ENCODE data around the gene TTYH3.
A peak's percentile ranks its signal among the peaks of the same experiment; 100 is the strongest.
"Not testable (repeated sequence)": the region's sequence is repeated elsewhere in the genome, so short reads cannot be mapped to it uniquely, and the experiment has no call there.

TTYH3 gene

GRCh38 chr7:2693420-2694121 is 61.8 kb downstream of the TTYH3 start:
- CTCF ChIA-PET = interaction anchor here (1.1 kb wide), 1 partner anchor 16 kb away, joined by 9 read pairs; no protein-coding TSS in a partner anchor
- H3K36me3 ChIP-seq (ENCODE audit: control insufficient read depth in 2 of 2, insufficient read depth in 1 of 2, low read length in 2 of 2); H3K4me1 ChIP-seq (ENCODE audit: control insufficient read depth, insufficient read depth, low read length); H3K9me3 ChIP-seq (ENCODE audit: control insufficient read depth, insufficient read depth, low read depth, low read length); H3K4me3 ChIP-seq (ENCODE audit: low read depth, low read length); POLR2A ChIA-PET; H3K27ac ChIP-seq (ENCODE audit: extremely low read depth, low read depth, low read length): not testable (repeated sequence)
- peak; percentile 58; the same call in 1 of the 2 replicates for TF ChIP-seq HOXD13 (CRISPR knock-in tag; IDR thresholded peaks at IDR 0.05; ENCODE audit: borderline replicate concordance)

DNA sequence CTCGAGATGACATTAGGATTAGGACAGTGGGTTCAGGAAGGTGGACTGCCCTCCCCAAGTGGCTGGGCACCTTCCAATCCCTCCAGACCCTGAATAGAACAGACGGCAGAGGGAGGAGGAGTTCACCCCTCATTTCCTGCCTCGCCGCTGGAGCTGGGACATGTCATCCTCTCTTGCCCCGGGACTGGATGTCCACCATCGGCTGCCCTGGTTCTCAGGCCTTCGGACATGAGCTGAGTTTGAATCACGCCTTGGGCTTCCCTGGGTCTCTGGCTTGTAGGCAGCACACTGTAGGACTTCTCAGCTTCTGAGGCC is 62.3 kb downstream of the TTYH3 start:
- H3K27ac ChIP-seq (ENCODE audit: extremely low read depth, low read depth, low read length); CTCF ChIA-PET; H3K36me3 ChIP-seq (ENCODE audit: control insufficient read depth in 2 of 2, insufficient read depth in 1 of 2, low read length in 2 of 2); H3K4me3 ChIP-seq (ENCODE audit: low read depth, low read length); H3K4me1 ChIP-seq (ENCODE audit: control insufficient read depth, insufficient read depth, low read length); POLR2A ChIA-PET; H3K9me3 ChIP-seq (ENCODE audit: control insufficient read depth, insufficient read depth, low read depth, low read length): not testable (repeated sequence)

DNA sequence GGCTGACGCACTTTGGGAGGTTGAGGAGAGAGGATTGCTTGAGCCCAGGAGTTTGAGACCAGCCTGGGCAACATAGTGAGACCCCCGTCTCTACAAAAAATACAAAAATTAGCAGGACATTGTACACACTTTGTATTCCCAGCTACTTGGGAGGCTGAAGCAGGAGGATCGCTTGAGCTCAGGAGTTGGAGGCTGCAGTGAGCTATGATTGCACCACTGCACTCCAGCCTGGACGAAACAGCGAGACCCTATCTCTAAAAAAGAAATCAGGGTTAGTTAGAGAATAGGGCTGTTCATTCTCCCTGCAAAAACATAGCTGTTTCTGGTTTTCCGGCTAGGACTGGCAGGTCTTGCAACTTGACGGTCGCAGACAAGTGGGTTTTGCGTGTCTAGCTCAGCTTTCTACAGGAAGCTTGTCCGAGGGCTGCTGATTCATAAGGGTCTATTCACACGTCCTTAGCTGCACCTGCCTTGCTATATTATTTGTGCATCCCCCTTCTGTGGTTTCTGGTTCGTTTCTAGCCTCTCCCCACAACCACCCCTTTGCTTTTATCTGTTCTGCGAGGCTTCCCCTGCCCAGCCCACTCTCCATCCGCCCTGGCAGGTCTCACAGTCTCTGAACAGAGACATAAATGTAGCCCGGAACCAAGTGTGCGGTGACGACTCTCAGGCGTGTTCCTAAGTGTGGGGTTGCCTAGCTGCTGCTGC is 66.9 kb downstream of the TTYH3 start:
- Histone ChIP-seq H3K4me1 (ENCODE audit: control insufficient read depth, insufficient read depth, low read length) (no peaks in the 10 kb centered on the region), H3K27ac (ENCODE audit: extremely low read depth, low read depth, low read length) (no peak overlapping the region), H3K36me3 (ENCODE audit: control insufficient read depth in 2 of 2, insufficient read depth in 1 of 2, low read length in 2 of 2) (no peaks in the 10 kb centered on the region), H3K9me3 (ENCODE audit: control insufficient read depth, insufficient read depth, low read depth, low read length) (no peaks in the 10 kb centered on the region), H3K4me3 (ENCODE audit: low read depth, low read length) (no peak overlapping the region)
- no peak for TF ChIP-seq ZBTB1 (tag by site-specific recombination; IDR thresholded peaks at IDR 0.05)
- TF ChIP-seq INSM2 (tag by site-specific recombination; IDR thresholded peaks at IDR 0.05) = no peak
- no peak for TF ChIP-seq ZSCAN30 (tag by site-specific recombination; IDR thresholded peaks at IDR 0.05)
- ChIA-PET POLR2A (interaction anchor here (0.5 kb wide), 1 partner anchor 53 kb away, joined by 3 read pairs; no protein-coding TSS in a partner anchor), CTCF (interaction anchor here (1.3 to 2.7 kb wide), 2 partner anchors 11 to 248 kb away, joined by 3 to 14 read pairs; no protein-coding TSS in a partner anchor)

DNA sequence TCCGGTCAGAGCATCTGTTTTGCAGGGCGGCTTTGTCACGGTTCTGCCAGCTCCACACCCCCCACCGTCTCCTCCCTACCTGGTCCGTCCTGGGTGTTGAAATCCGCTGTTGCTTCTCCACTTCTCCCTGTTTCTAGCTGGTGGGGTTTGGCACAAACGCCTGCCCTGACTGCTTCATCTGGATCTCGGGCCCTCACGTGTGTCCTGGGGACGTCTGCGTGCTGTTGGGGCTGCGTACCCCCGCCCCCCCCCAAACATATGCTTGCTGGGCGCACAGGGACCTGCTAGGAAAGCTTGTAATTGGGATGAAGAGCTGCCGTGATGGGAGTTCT is 67.5 kb downstream of the TTYH3 start:
- TF ChIP-seq MZF1 (tag by site-specific recombination; IDR thresholded peaks at IDR 0.05; ENCODE audit: borderline replicate concordance) (no peak), ZNF792 (tag by site-specific recombination; IDR thresholded peaks at IDR 0.05) (no peak), ZNF423 (tag by site-specific recombination; IDR thresholded peaks at IDR 0.05) (no peak), ZNF132 (tag by site-specific recombination; IDR thresholded peaks at IDR 0.05; ENCODE audit: borderline replicate concordance) (no peak), ZNF350 (tag by site-specific recombination; IDR thresholded peaks at IDR 0.05) (no peak), ZNF704 (tag by site-specific recombination; IDR thresholded peaks at IDR 0.05) (no peak), ZNF843 (tag by site-specific recombination; IDR thresholded peaks at IDR 0.05) (no peak), KLF16 (tag by site-specific recombination; IDR thresholded peaks at IDR 0.05) (no peak), ZBTB49 (tag by site-specific recombination; IDR thresholded peaks at IDR 0.05; ENCODE audit: low read depth) (no peak), ZNF140 (tag by site-specific recombination; IDR thresholded peaks at IDR 0.05) (no peak), KLF7 (tag by site-specific recombination; IDR thresholded peaks at IDR 0.05; ENCODE audit: borderline replicate concordance) (no peak)
- TF ChIP-seq, protein P1, sequence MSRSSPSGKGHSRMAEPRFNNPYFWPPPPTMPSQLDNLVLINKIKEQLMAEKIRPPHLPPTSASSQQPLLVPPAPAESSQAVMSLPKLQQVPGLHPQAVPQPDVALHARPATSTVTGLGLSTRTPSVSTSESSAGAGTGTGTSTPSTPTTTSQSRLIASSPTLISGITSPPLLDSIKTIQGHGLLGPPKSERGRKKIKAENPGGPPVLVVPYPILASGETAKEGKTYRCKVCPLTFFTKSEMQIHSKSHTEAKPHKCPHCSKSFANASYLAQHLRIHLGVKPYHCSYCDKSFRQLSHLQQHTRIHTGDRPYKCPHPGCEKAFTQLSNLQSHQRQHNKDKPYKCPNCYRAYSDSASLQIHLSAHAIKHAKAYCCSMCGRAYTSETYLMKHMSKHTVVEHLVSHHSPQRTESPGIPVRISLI (tag by site-specific recombination; IDR thresholded peaks at IDR 0.05) = no peak
- TF ChIP-seq, protein P2, sequence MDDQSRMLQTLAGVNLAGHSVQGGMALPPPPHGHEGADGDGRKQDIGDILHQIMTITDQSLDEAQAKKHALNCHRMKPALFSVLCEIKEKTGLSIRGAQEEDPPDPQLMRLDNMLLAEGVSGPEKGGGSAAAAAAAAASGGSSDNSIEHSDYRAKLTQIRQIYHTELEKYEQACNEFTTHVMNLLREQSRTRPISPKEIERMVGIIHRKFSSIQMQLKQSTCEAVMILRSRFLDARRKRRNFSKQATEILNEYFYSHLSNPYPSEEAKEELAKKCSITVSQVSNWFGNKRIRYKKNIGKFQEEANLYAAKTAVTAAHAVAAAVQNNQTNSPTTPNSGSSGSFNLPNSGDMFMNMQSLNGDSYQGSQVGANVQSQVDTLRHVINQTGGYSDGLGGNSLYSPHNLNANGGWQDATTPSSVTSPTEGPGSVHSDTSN (CRISPR knock-in tag; IDR thresholded peaks at IDR 0.05) = no peak
- Histone ChIP-seq H3K27ac (ENCODE audit: extremely low read depth, low read depth, low read length) (no peak overlapping the region), H3K9me3 (ENCODE audit: control insufficient read depth, insufficient read depth, low read depth, low read length) (no peaks in the 10 kb centered on the region), H3K36me3 (ENCODE audit: control insufficient read depth in 2 of 2, insufficient read depth in 1 of 2, low read length in 2 of 2) (no peaks in the 10 kb centered on the region), H3K4me1 (ENCODE audit: control insufficient read depth, insufficient read depth, low read length) (no peaks in the 10 kb centered on the region), H3K4me3 (ENCODE audit: low read depth, low read length) (no peak overlapping the region)
- CTCF ChIA-PET = interaction anchor here (0.6 to 2.7 kb wide), 4 partner anchors 9 to 248 kb away, joined by 3 to 14 read pairs (median 4); no protein-coding TSS in a partner anchor
- POLR2A ChIA-PET = interaction anchor here (0.5 to 0.7 kb wide), 2 partner anchors 13 to 53 kb away, joined by 3 read pairs; no protein-coding TSS in a partner anchor

All from HEK293 (cell line).